HL-60 (cell line): ENCODE data around the gene RYR3.

Source experiments
- DNase-seq, 2 experiments: peaks; one replicate each; pipeline ENCODE4 v3.0.0-alpha.2; 2010 to 2020; ENCODE audit warnings: low read depth in 1 of 2, low spot score in 1 of 2
- H3K27ac ChIP-seq: fragments of 250-450 bp; sonication (Bioruptor Pico); replicated peaks from 2 replicates; pipeline ENCODE4 v1.5.1; 2020; ENCODE audit warnings: mild to moderate bottlenecking, moderate library complexity
- H3K27me3 ChIP-seq: fragments of 250-450 bp; sonication (Bioruptor Pico); 2 replicates; pipeline ENCODE4 v1.5.1; 2021; ENCODE audit warnings: mild to moderate bottlenecking, moderate library complexity; ENCODE audit not compliant: insufficient read depth, poor library complexity, severe bottlenecking
- H3K4me3 ChIP-seq: replicated peaks from 2 replicates; pipeline ENCODE4 v1.5.1; 2011; ENCODE audit warnings: mild to moderate bottlenecking, control low read depth, low read length; ENCODE audit not compliant: insufficient read depth
- CTCF ChIP-seq: IDR thresholded peaks from one replicate; pipeline ENCODE4 v1.5.1; 2011; ENCODE audit warnings: low read length, control low read depth, inconsistent platforms; ENCODE audit not compliant: insufficient read depth
- GABPA ChIP-seq: IDR thresholded peaks from 2 replicates; pipeline ENCODE4 v1.6.1; 2012; ENCODE audit warnings: low read depth
- POLR2AphosphoS5 ChIP-seq: IDR thresholded peaks from 2 replicates; pipeline ENCODE4 v1.6.1; 2012; ENCODE audit warnings: low read depth
- REST ChIP-seq: IDR thresholded peaks from 2 replicates; pipeline ENCODE4 v1.6.1; 2012; ENCODE audit warnings: low read depth; ENCODE audit not compliant: insufficient replicate concordance
- SPI1 ChIP-seq: IDR thresholded peaks from 2 replicates; pipeline ENCODE4 v1.6.1; 2012; ENCODE audit warnings: low read depth, mild to moderate bottlenecking, borderline replicate concordance

The RYR3 gene

GRCh38 chr15:33500432-33501195 is 189.8 kb downstream of the RYR3 start:
- Histone ChIP-seq H3K4me3 (no peak overlapping the region), H3K27me3 (no peaks in the 10 kb centered on the region), H3K27ac (no peak overlapping the region)
- no peak for TF ChIP-seq GABPA
- no peak for TF ChIP-seq POLR2AphosphoS5
- TF ChIP-seq SPI1 = no peak
- TF ChIP-seq REST = no peak
- no peak for TF ChIP-seq CTCF
- no peak for DNase-seq

- TF ChIP-seq CTCF (no peak), REST (no peak), SPI1 (no peak), GABPA (no peak), POLR2AphosphoS5 (no peak)
- Histone ChIP-seq H3K27ac (no peak overlapping the region), H3K27me3 (no peaks in the 10 kb centered on the region), H3K4me3 (no peak overlapping the region)
- no peak for DNase-seq
Observed at GRCh38 chr15:33503681-33504080, 192.9 kb downstream of the RYR3 start.

GRCh38 chr15:33506781-33507296 is 196.1 kb downstream of the RYR3 start:
- Histone ChIP-seq H3K27me3 (no peaks in the 10 kb centered on the region), H3K27ac (no peak overlapping the region), H3K4me3 (no peak overlapping the region)
- no peak for DNase-seq
- no peak for TF ChIP-seq POLR2AphosphoS5
- TF ChIP-seq CTCF = no peak
- no peak for TF ChIP-seq REST
- TF ChIP-seq GABPA = no peak
- no peak for TF ChIP-seq SPI1
